IPS DF 6.9 (cell line): ENCODE data around the gene FDX1.
"Not testable (repeated sequence)": the region's sequence is repeated elsewhere in the genome, so short reads cannot be mapped to it uniquely, and the experiment has no call there.

Experiments used
- DNase-seq: peaks from one replicate; pipeline ENCODE4 v3.0.0-alpha.2; 2013; ENCODE audit warnings: low read depth, low spot score
- H3K27ac ChIP-seq: one replicate; pipeline ENCODE4 v1.5.1; 2013; ENCODE audit warnings: low read length, control low read depth
- H3K27me3 ChIP-seq: 2 replicates; pipeline ENCODE4 v1.6.1; 2013; ENCODE audit warnings: mild to moderate bottlenecking, low read length; ENCODE audit not compliant: control insufficient read depth, insufficient read depth
- H3K36me3 ChIP-seq: 2 replicates; pipeline ENCODE4 v1.6.1; 2013; ENCODE audit warnings: low read length; ENCODE audit not compliant: control insufficient read depth, insufficient read depth
- H3K4me1 ChIP-seq: 2 replicates; pipeline ENCODE4 v1.6.1; 2013; ENCODE audit warnings: low read length; ENCODE audit not compliant: control insufficient read depth, insufficient read depth
- H3K4me3 ChIP-seq: 2 replicates; pipeline ENCODE4 v1.5.1; 2013; ENCODE audit warnings: mild to moderate bottlenecking, low read length
- H3K9me3 ChIP-seq: 2 replicates; pipeline ENCODE4 v1.6.1; 2013; ENCODE audit warnings: low read length, inconsistent platforms; ENCODE audit not compliant: control insufficient read depth, insufficient read depth
- WGBS: extraction: QIAGEN DNeasy Blood & Tissue Kit; methylation state at CpG from one replicate; pipeline ENCODE4 v1.1.7; 2013; ENCODE audit warnings: mixed read lengths, missing lambda C conversion rate; ENCODE audit not compliant: insufficient read length, insufficient coverage; 5-methylcytosine and 5-hydroxymethylcytosine counted together

Gene FDX1

DNA sequence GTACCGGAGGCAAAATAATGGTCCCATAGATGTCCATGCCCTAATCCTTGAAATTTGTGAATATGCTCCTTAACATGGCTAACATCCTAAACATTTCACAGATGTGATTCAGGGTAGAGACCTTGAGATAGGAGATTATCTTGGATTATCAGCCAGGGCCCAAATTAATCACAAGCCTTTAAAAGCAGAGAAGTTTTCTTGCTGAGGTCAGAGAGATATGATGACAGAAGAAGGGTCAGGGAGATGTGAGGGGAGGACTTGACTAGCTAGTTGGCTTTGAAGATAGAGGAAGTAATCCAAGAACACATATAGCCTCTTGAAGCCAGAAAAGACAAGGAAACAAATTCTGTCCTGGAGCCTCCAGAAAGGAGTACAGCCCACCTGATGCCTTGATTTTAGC lies 19.1 kb upstream of the FDX1 start:
- Histone ChIP-seq H3K4me1 (no peaks in the 10 kb centered on the region), H3K27me3 (no peaks in the 10 kb centered on the region), H3K36me3 (no peaks in the 10 kb centered on the region), H3K9me3 (no peaks in the 10 kb centered on the region), H3K4me3 (no peak overlapping the region), H3K27ac (no peak overlapping the region)
- no CpG with 5 or more reads among the region's 1 CpG for WGBS
- no peak for DNase-seq

DNA sequence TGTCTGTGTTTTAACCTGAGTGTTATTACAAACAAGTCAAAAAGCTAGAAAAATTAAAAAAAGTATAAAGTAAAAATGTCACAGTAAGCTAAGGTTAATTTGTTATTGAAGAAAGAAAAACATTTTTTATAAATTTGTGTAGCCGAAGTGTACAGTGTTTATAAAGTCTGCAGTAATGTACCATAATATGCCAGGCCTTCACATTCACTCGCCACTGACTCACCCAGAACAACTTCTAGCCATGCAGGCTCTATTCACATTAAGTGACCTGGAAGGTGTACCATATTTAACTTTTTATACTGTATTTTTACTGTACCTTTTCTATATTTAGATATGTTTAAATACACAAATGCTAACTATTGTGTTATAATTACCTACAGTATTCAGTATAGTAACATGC lies 14.7 kb upstream of the FDX1 start:
- Histone ChIP-seq H3K4me3 (no peak overlapping the region), H3K27ac (no peak overlapping the region), H3K36me3 (no peaks in the 10 kb centered on the region), H3K27me3 (no peaks in the 10 kb centered on the region), H3K9me3 (no peaks in the 10 kb centered on the region), H3K4me1 (no peaks in the 10 kb centered on the region)
- no CpG with 5 or more reads among the region's 2 CpGs for WGBS
- DNase-seq, result no peak

DNA sequence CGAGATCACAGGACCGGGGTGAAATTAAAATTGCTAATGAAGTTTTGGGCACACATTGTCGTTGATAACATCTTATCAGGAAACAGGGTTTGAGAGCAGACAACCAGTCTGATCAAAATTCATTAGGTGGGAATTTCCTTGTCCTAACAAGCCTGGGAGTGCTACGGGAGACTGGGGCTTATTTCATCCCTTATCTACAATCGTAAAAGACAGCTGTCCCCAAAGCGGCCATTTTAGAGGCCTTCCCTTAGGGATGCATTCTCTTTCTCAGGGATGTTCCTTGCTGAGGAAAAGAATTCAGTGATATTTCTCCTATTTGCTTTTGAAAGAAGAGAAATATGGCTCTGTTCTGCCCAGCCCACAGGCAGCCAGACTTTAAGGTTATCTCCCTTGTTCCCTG lies 8.1 kb upstream of the FDX1 start:
- no CpG with 5 or more reads among the region's 6 CpGs for WGBS
- not testable (repeated sequence) for H3K4me3 ChIP-seq, H3K4me1 ChIP-seq, H3K27ac ChIP-seq, H3K36me3 ChIP-seq, H3K9me3 ChIP-seq, DNase-seq, H3K27me3 ChIP-seq

GRCh38 chr11:110422306-110422905 lies 7.3 kb upstream of the FDX1 start:
- Histone ChIP-seq H3K27me3 (no peaks in the 10 kb centered on the region), H3K36me3 (no peaks in the 10 kb centered on the region), H3K4me1 (no peaks in the 10 kb centered on the region), H3K4me3 (no peak overlapping the region), H3K9me3 (no peaks in the 10 kb centered on the region), H3K27ac (no peak overlapping the region)
- WGBS, result no CpG with 5 or more reads among the region's 2 CpGs
- no peak for DNase-seq

- Histone ChIP-seq H3K36me3 (no peaks in the 10 kb centered on the region), H3K4me3 (no peak overlapping the region), H3K27me3 (no peaks in the 10 kb centered on the region), H3K9me3 (no peaks in the 10 kb centered on the region), H3K4me1 (no peaks in the 10 kb centered on the region), H3K27ac (no peak overlapping the region)
- no CpG with 5 or more reads among the region's 3 CpGs for WGBS
- DNase-seq, result no peak
Measured at GRCh38 chr11:110424775-110425444, 4.8 kb upstream of the FDX1 start.

DNA sequence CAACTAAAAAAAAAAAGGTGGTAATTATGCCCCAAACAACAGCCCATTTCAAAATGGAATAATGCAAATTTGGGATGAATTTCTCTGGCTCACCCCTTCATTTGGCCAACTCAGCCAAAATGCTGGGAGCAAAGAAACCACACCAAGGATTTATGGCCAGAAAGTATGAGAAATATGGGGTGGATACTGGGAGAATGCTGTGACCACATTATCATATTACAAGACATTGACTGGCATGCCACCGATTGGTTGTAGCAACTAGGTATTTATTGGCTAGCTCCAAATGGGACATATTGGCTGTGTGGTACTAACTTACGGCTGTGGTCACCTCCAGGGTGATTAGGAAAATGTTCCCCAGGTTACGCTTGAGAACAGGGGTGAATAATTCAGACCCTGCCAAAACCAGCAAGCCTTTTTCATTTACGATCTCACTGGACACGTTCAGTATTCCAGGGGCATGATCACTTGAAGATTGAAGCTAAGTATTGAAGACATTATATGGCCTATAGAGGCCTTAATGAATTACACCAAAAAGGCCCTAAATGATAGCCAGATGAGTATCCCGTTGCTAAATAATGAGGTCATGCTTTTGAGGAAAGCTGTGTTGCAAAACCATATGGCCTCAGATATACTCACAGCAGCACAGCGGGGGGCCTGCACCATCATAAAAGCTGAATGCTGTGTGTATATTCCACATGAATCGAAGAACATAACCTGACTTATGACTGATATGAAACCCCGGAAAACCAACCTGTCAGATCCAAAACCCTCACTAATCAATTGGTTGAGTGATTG lies 3.8 kb upstream of the FDX1 start:
- Histone ChIP-seq H3K4me1 (no peaks in the 10 kb centered on the region), H3K27me3 (no peaks in the 10 kb centered on the region), H3K9me3 (no peaks in the 10 kb centered on the region), H3K27ac (no peak overlapping the region), H3K4me3 (no peak overlapping the region), H3K36me3 (no peaks in the 10 kb centered on the region)
- DNase-seq, result no peak
- WGBS, result no CpG with 5 or more reads among the region's 9 CpGs

- Histone ChIP-seq H3K9me3 (no peaks in the 10 kb centered on the region), H3K4me1 (no peaks in the 10 kb centered on the region), H3K27ac (no peak overlapping the region), H3K4me3 (no peak overlapping the region), H3K36me3 (no peaks in the 10 kb centered on the region), H3K27me3 (no peaks in the 10 kb centered on the region)
- no peak for DNase-seq
- no CpG with 5 or more reads among the region's 2 CpGs for WGBS
Measured at GRCh38 chr11:110428040-110428439, 1.7 kb upstream of the FDX1 start.

- no peak for DNase-seq
- Histone ChIP-seq H3K36me3 (no peaks in the 10 kb centered on the region), H3K27me3 (no peaks in the 10 kb centered on the region), H3K4me1 (no peaks in the 10 kb centered on the region), H3K4me3 (peak overlapping the region; percentile 55; the same call in 1 of the 2 replicates), H3K27ac (no peak overlapping the region), H3K9me3 (no peaks in the 10 kb centered on the region)
- no CpG with 5 or more reads among the region's 10 CpGs for WGBS
Measured at GRCh38 chr11:110428956-110429730, 605 bp upstream of the FDX1 start.

GRCh38 chr11:110430267-110431050 lies 711 bp downstream of the FDX1 start:
- H3K4me3 ChIP-seq, result peak overlapping the region; percentile 55
- H3K9me3 ChIP-seq, result no peaks in the 10 kb centered on the region
- no peaks in the 10 kb centered on the region for H3K27me3 ChIP-seq
- WGBS, result no CpG with 5 or more reads among the region's 51 CpGs
- H3K27ac ChIP-seq, result no peak overlapping the region
- no peak for DNase-seq
- H3K4me1 ChIP-seq, result no peaks in the 10 kb centered on the region
- H3K36me3 ChIP-seq, result no peaks in the 10 kb centered on the region
